B cell (primary cell): ENCODE results near the gene HDAC10.

ENCODE experiments used
- CTCF ChIP-seq: fragments of 200-600 bp; IDR thresholded peaks from one replicate; pipeline ENCODE4 v1.8.0; 2022; ENCODE audit warnings: antibody characterized with exemption, mild to moderate bottlenecking
- EZH2 ChIP-seq: IDR thresholded peaks from 2 replicates; pipeline ENCODE4 v1.6.1; 2012; ENCODE audit warnings: borderline replicate concordance, low read depth, mild to moderate bottlenecking, moderate library complexity, low read length; ENCODE audit not compliant: insufficient read depth, poor library complexity, severe bottlenecking

GRCh38 chr22:50264946-50265669, 14.0 kb upstream of the HDAC10 start:
- TF ChIP-seq CTCF (no peak), EZH2 (no peak)
